ENCODE results near the gene MAGED4B.

DNA sequence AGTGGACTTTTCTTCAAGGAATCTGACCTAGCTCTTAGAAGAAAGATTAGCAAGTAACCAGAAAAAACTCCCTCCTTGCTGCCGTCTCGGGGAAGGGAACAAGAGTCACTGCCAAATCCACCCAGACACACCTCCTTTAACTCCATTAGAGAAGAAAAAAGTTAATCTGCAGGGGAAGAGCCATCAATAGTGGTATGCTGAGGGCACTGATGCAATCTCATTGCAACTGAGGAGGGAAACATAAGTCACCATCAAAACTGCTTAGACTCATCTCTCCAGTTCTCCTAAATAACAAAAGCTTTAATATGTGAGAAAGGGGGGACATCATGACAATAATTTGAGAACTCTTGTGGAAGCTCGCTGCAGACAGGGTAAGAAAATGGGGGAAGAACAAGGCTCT is 49.3 kb upstream of the MAGED4B start:
- no peak for TF ChIP-seq CTCF (IDR thresholded peaks at IDR 0.05)
- no peak for TF ChIP-seq POLR2A (IDR thresholded peaks at IDR 0.05)
